Measurements from ENCODE around the gene KRTAP12-1. TPM values are rescaled to one million over a fixed set of nuclear protein-coding genes. Genes with fewer than 3 reads are reported as not detected.
A peak's percentile ranks its signal among the peaks of the same experiment; 100 is the strongest.

The KRTAP12-1 gene
- total RNA-seq, 4 donors from 2014 or later, result not detected

- no peak for TF ChIP-seq CTCF (IDR thresholded peaks at IDR 0.05)
- TF ChIP-seq POLR2A (IDR thresholded peaks at IDR 0.05), result no peak
- H3K9me3 ChIP-seq, result no peaks in the 10 kb centered on the region
- H3K27me3 ChIP-seq, result peaks cover 0 to 32% of the 10 kb centered on the region in 2 donors
- no peak within 1 kb of the TSS for H3K4me3 ChIP-seq
- H3K27ac ChIP-seq, result no peak within 1 kb of the TSS
- H3K36me3 ChIP-seq, result no peaks in the 10 kb centered on the region
- DNase-seq, result peak in 2 of 3 donors; percentile 44 to 45
- H3K4me1 ChIP-seq, result peaks cover 0 to 15% (median 0%) of the 10 kb centered on the region in 4 donors
Observed at GRCh38 chr21:44711327-44712202, 29.6 kb upstream of the KRTAP12-1 start, which contains the start of gene TSPEAR. TSS of gene TSPEAR (minus strand) at chr21:44711572. CDS start at chr21:44711514, 58 bp downstream.

GRCh38 chr21:44710756-44711326 is 28.9 kb upstream of the KRTAP12-1 start:
- TF ChIP-seq POLR2A (IDR thresholded peaks at IDR 0.05) (no peak), CTCF (IDR thresholded peaks at IDR 0.05) (no peak)
- Histone ChIP-seq H3K4me3 (no peak overlapping the region), H3K27ac (no peak overlapping the region), H3K36me3 (no peaks in the 10 kb centered on the region), H3K9me3 (peaks cover 0 to 6% (median 2%) of the 10 kb centered on the region in 4 donors), H3K4me1 (peaks cover 0 to 15% (median 0%) of the 10 kb centered on the region in 4 donors), H3K27me3 (peaks cover 0 to 32% of the 10 kb centered on the region in 2 donors)
- no peak for DNase-seq

GRCh38 chr21:44710294-44710665 is 28.3 kb upstream of the KRTAP12-1 start:
- Histone ChIP-seq H3K27ac (no peak overlapping the region), H3K36me3 (no peaks in the 10 kb centered on the region), H3K27me3 (peaks cover 0 to 32% of the 10 kb centered on the region in 2 donors), H3K4me1 (peaks cover 0 to 15% (median 0%) of the 10 kb centered on the region in 4 donors), H3K9me3 (peaks cover 0 to 6% (median 2%) of the 10 kb centered on the region in 4 donors), H3K4me3 (no peak overlapping the region)
- TF ChIP-seq CTCF (IDR thresholded peaks at IDR 0.05), result no peak
- no peak for TF ChIP-seq POLR2A (IDR thresholded peaks at IDR 0.05)
- DNase-seq, result peak in 1 of 3 donors; percentile 39

- no peaks in the 10 kb centered on the region for H3K36me3 ChIP-seq
- H3K4me3 ChIP-seq, result peak overlapping the region in 1 of 4 donors; percentile 19
- H3K27ac ChIP-seq, result no peak overlapping the region
- TF ChIP-seq POLR2A (IDR thresholded peaks at IDR 0.05) (no peak), CTCF (IDR thresholded peaks at IDR 0.05) (no peak)
- peaks cover 0 to 15% (median 0%) of the 10 kb centered on the region in 4 donors for H3K4me1 ChIP-seq
- peak in 2 of 3 donors; percentile 44 to 47 for DNase-seq
- peaks cover 0 to 32% of the 10 kb centered on the region in 2 donors for H3K27me3 ChIP-seq
- H3K9me3 ChIP-seq, result peaks cover 0 to 6% (median 2%) of the 10 kb centered on the region in 4 donors
Observed at GRCh38 chr21:44709426-44710293, 27.7 kb upstream of the KRTAP12-1 start.

GRCh38 chr21:44708866-44709425 is 27.0 kb upstream of the KRTAP12-1 start:
- no peaks in the 10 kb centered on the region for H3K36me3 ChIP-seq
- peaks cover 0 to 6% (median 2%) of the 10 kb centered on the region in 4 donors for H3K9me3 ChIP-seq
- H3K27me3 ChIP-seq, result peaks cover 0 to 32% of the 10 kb centered on the region in 2 donors
- no peak for TF ChIP-seq CTCF (IDR thresholded peaks at IDR 0.05)
- TF ChIP-seq POLR2A (IDR thresholded peaks at IDR 0.05), result no peak
- DNase-seq, result peak in 2 of 3 donors; percentile 24 to 40
- H3K27ac ChIP-seq, result no peak overlapping the region
- no peak overlapping the region for H3K4me3 ChIP-seq
- H3K4me1 ChIP-seq, result peaks cover 0 to 15% (median 0%) of the 10 kb centered on the region in 4 donors

All from Peyer's patch (tissue), 4 donors.